RWPE2 (cell line): Measurements from ENCODE around the gene UPF2.

Source experiments
- ATAC-seq: fragments of 200-7000 bp; cut with Tn5 transposase; 3 replicates; pipeline ENCODE4 v1.9.1; 2021; ENCODE audit warnings: low read depth
- DNase-seq: peaks from one replicate; pipeline ENCODE4 v3.0.0-alpha.2; 2020; ENCODE audit warnings: low spot score
- H3K27ac ChIP-seq: fragments of 450-650 bp; 2 replicates; pipeline ENCODE4 v1.5.1; 2017; ENCODE audit warnings: mild to moderate bottlenecking; ENCODE audit not compliant: poor library complexity, severe bottlenecking
- H3K27me3 ChIP-seq: fragments of 250-450 bp; sonication (Bioruptor Pico); 2 replicates; pipeline ENCODE4 v1.5.1; 2021; ENCODE audit warnings: mild to moderate bottlenecking, moderate library complexity; ENCODE audit not compliant: insufficient read depth, poor library complexity, severe bottlenecking
- H3K36me3 ChIP-seq: fragments of 250-450 bp; sonication (Bioruptor Pico); 2 replicates; pipeline ENCODE4 v1.5.1; 2020; ENCODE audit warnings: low read depth, mild to moderate bottlenecking, moderate library complexity
- H3K4me1 ChIP-seq: fragments of 250-450 bp; sonication (Bioruptor Pico); 2 replicates; pipeline ENCODE4 v1.5.1; 2021; ENCODE audit warnings: mild to moderate bottlenecking, moderate library complexity; ENCODE audit not compliant: insufficient read depth, poor library complexity, severe bottlenecking
- H3K4me3 ChIP-seq: fragments of 250-450 bp; sonication (Bioruptor Pico); 2 replicates; pipeline ENCODE4 v1.5.1; 2021; ENCODE audit warnings: mild to moderate bottlenecking, moderate library complexity; ENCODE audit not compliant: severe bottlenecking
- H3K9me3 ChIP-seq: fragments of 250-450 bp; sonication (Bioruptor Pico); 2 replicates; pipeline ENCODE4 v1.5.1; 2021; ENCODE audit warnings: mild to moderate bottlenecking, moderate library complexity; ENCODE audit not compliant: severe bottlenecking
- TF ChIP-seq, protein P1 (sequence below): fragments of 450-650 bp; IDR thresholded peaks from one replicate; pipeline ENCODE4 v1.5.1; 2017; ENCODE audit warnings: mild to moderate bottlenecking, moderate library complexity; ENCODE audit not compliant: poor library complexity, severe bottlenecking

Gene UPF2

GRCh38 chr10:11950325-11951018 is 92.1 kb downstream of the UPF2 start:
- Histone ChIP-seq H3K4me1 (no peaks in the 10 kb centered on the region), H3K27ac (no peak overlapping the region), H3K27me3 (no peaks in the 10 kb centered on the region), H3K36me3 (peaks cover 76% of the 10 kb centered on the region), H3K9me3 (no peaks in the 10 kb centered on the region), H3K4me3 (no peak overlapping the region)
- ATAC-seq, result no peak
- TF ChIP-seq, protein P1, sequence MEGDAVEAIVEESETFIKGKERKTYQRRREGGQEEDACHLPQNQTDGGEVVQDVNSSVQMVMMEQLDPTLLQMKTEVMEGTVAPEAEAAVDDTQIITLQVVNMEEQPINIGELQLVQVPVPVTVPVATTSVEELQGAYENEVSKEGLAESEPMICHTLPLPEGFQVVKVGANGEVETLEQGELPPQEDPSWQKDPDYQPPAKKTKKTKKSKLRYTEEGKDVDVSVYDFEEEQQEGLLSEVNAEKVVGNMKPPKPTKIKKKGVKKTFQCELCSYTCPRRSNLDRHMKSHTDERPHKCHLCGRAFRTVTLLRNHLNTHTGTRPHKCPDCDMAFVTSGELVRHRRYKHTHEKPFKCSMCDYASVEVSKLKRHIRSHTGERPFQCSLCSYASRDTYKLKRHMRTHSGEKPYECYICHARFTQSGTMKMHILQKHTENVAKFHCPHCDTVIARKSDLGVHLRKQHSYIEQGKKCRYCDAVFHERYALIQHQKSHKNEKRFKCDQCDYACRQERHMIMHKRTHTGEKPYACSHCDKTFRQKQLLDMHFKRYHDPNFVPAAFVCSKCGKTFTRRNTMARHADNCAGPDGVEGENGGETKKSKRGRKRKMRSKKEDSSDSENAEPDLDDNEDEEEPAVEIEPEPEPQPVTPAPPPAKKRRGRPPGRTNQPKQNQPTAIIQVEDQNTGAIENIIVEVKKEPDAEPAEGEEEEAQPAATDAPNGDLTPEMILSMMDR, result no peak
- no peak for DNase-seq

DNA sequence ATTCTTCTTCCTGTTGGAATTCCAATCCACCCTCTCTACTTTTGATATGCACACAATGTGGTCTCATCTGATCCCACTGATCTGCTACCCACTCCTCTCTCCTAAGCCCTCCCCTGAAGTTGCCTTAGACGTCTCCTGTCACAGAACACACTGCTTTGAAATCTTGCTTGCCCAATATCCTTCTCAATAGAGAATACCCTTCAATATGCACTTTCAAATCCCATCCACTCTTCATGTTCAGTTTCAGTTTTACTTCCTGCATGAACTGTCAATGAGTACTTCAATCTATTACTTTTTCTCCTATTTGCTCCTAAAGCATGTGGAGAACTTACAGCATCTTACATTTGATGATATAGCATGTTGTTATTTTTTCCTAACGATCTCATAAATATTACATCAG is 93.5 kb downstream of the UPF2 start:
- Histone ChIP-seq H3K27me3 (no peaks in the 10 kb centered on the region), H3K9me3 (no peaks in the 10 kb centered on the region), H3K27ac (no peak overlapping the region), H3K4me3 (no peak overlapping the region), H3K4me1 (no peaks in the 10 kb centered on the region), H3K36me3 (peaks cover 74% of the 10 kb centered on the region)
- TF ChIP-seq, protein P1, result no peak
- DNase-seq (no peak), ATAC-seq (no peak)

- Histone ChIP-seq H3K9me3 (no peaks in the 10 kb centered on the region), H3K27ac (no peak overlapping the region), H3K27me3 (no peaks in the 10 kb centered on the region), H3K4me3 (no peak overlapping the region), H3K36me3 (peaks cover 78% of the 10 kb centered on the region), H3K4me1 (no peaks in the 10 kb centered on the region)
- no peak for DNase-seq
- TF ChIP-seq, protein P1, result no peak
- no peak for ATAC-seq
Measured at GRCh38 chr10:11946652-11947051, 96.0 kb downstream of the UPF2 start.

DNA sequence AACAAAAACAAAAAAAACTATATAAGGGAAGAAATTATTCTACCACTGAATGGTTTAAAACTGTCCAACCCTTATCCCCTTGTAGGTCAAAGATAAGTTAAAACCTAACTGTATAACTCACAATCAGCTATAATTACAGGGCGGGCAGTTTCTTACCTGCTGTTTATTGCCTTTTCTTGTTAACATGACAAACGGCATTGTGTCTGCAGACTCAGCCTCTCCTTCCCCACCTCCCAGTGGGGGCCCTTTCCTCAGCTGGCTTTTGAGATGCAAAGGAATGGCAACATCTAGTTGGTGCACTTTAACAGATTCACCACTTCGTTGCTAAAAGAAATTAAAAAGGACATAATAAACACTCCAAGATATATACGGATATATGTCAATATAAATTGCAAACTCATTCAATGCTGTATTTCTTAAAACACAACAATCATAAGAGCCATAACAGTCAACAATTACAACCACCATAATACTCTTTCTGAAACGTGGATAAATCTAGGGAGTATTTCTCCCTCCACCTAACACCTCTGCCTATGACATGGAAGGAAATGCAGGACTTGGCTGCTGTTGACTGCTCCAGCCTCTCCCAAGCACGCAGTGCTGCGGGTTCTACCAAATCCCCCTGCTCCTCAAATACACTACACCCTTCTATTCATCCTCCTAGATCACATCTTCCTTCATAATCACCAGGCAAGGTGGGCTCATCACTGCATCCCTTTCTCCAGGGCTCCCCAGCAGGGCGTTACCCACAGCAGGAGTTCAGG is 106.0 kb downstream of the UPF2 start:
- Histone ChIP-seq H3K27me3 (no peaks in the 10 kb centered on the region), H3K27ac (no peak overlapping the region), H3K36me3 (peaks cover 72% of the 10 kb centered on the region)

More for the DNA sequence above, 106.0 kb downstream of the UPF2 start:
- ATAC-seq (no peak), DNase-seq (no peak)
- Histone ChIP-seq H3K9me3 (no peaks in the 10 kb centered on the region), H3K4me3 (no peak overlapping the region), H3K4me1 (no peaks in the 10 kb centered on the region)
- TF ChIP-seq, protein P1, result no peak
